SK-N-MC (cell line): ENCODE results near the gene DHRS1.

ENCODE experiments used
- DNase-seq: peaks from one replicate; pipeline ENCODE4 v3.0.0-alpha.2; 2011; ENCODE audit warnings: low read depth, low spot score
- H3K27ac ChIP-seq: fragments of 200-600 bp; sonication (generic); 2 replicates; pipeline ENCODE4 v1.5.1; 2016; ENCODE audit warnings: mixed run types
- H3K36me3 ChIP-seq: fragments of 200-600 bp; sonication (generic); 2 replicates; pipeline ENCODE4 v1.6.1; 2017; ENCODE audit warnings: antibody characterized with exemption, low read length, mixed read lengths; ENCODE audit not compliant: insufficient read depth
- H3K4me3 ChIP-seq: fragments of 200-600 bp; sonication (generic); 2 replicates; pipeline ENCODE4 v1.5.1; 2016
- H3K9ac ChIP-seq: fragments of 200-600 bp; sonication (generic); 2 replicates; pipeline ENCODE4 v1.8.0; 2017; ENCODE audit warnings: mixed run types, mixed read lengths; ENCODE audit not compliant: insufficient read length
- H3K9me3 ChIP-seq: fragments of 200-600 bp; sonication (generic); 2 replicates; pipeline ENCODE4 v1.6.1; 2017; ENCODE audit warnings: low read depth, mild to moderate bottlenecking, antibody characterized with exemption, low read length, moderate library complexity, mixed read lengths
- EZH2 ChIP-seq: fragments of 200-600 bp; sonication (generic); IDR thresholded peaks from one replicate; pipeline ENCODE4 v1.6.1; 2017; ENCODE audit warnings: antibody characterized with exemption
- FOXP2 ChIP-seq: optimal IDR thresholded peaks from 2 replicates; pipeline ENCODE3; 2011; ENCODE audit warnings: mild to moderate bottlenecking, moderate library complexity; ENCODE audit not compliant: insufficient read depth; ENCODE audit errors: extremely low read length, control extremely low read depth
- POLR2AphosphoS5 ChIP-seq: IDR thresholded peaks from 2 replicates; pipeline ENCODE4 v1.6.1; 2012; ENCODE audit warnings: mild to moderate bottlenecking, low read depth, low read length, borderline replicate concordance

The DHRS1 gene

DNA sequence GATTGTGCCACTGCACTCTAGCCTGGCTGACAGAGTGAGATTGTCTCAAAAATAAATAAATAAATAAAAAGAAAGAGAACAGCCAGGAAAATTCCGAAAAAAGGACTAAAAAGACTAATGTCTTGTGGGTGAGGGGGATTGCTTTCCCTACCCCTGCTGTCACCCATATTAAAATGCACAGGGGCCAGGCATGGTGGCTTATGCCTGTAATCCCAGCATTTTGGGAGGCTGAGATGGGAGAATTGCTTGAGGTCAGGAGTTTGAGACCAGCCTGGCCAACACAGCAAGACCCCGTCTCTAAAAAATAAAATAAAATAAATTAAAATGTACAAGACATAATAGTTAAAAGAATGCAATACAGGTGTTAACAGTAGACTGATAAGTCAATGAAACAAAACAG is 6.1 kb downstream of the DHRS1 start:
- Histone ChIP-seq H3K27ac (no peak overlapping the region), H3K4me3 (no peak overlapping the region), H3K9ac (no peak overlapping the region), H3K9me3 (no peaks in the 10 kb centered on the region), H3K36me3 (no peaks in the 10 kb centered on the region; the same call in 1 of the 2 replicates)
- no peak for DNase-seq
- TF ChIP-seq POLR2AphosphoS5 (no peak), FOXP2 (no peak), EZH2 (no peak)

DNA sequence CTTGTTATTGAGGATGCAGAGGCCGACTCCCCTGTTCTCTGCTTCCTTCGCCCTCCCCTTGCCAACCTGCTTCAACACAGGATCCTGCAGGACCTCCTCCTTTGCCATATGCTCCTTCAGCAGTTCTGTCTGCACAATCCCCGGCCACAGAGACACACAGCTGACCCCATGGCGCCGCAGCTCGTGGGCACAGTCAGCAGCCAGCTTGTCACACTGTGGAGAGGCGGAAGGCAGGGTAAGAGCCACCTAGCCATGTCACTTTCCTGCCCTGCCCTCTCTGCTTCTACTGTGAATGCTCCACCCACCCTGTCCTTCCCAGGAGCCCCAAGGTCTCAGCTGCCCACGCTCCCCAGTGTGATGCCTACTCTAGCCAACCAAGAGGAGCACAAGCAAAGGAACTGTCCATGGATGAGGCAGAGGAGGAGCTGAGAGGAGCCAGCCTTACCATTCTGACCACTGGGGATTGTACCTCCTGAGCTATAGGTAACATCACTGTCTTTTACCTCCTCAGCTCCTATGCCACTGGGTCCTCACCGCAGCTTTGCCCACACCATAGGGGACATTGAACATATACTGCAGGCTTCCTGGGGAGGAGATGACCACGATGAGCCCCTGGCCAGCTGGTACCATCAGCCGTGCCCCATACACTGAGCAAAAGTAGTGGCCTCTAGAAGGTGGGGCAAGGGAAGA is 7.3 kb downstream of the DHRS1 start:
- no peak overlapping the region for H3K27ac ChIP-seq
- H3K36me3 ChIP-seq = no peaks in the 10 kb centered on the region; the same call in 1 of the 2 replicates
- TF ChIP-seq EZH2 (no peak), FOXP2 (no peak), POLR2AphosphoS5 (no peak)
- no peak overlapping the region for H3K9ac ChIP-seq
- H3K4me3 ChIP-seq = no peak overlapping the region
- no peaks in the 10 kb centered on the region for H3K9me3 ChIP-seq
- no peak for DNase-seq

DNA sequence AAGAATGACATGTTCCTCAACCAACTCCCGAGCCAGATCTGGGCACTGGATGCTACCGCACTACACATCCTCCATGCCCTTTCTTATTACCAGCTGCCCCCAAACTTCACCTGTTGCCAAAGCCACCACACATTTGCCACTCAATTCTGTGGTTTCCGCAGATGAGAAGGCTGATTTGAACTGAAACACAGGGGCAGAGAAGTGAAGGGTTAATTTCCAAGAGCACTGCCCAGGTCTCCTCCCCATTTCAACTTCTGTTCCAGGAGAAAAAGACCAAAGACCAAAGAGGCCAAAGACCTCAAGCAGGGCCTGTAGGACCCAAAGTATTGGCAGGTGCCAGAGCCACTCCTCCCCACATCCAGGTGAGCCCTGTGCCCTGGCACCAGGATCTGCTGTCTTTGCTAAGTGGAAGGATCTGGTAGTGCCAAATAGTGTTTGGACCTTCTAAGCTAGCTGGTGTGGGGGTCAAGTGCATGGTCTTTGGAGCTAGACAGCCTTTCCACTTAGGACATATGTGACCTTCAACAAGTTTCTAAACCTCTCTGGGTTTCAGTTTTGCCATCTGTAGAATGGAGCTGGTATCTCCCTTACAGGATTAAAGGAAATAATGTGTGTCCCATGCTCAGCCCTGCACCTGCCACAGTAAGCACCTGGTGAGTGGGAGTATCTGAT is 8.0 kb downstream of the DHRS1 start:
- no peak for TF ChIP-seq EZH2
- no peak for TF ChIP-seq FOXP2
- no peak for TF ChIP-seq POLR2AphosphoS5
- Histone ChIP-seq H3K9ac (no peak overlapping the region), H3K27ac (no peak overlapping the region), H3K36me3 (no peaks in the 10 kb centered on the region; the same call in 1 of the 2 replicates), H3K9me3 (no peaks in the 10 kb centered on the region), H3K4me3 (no peak overlapping the region)
- no peak for DNase-seq

DNA sequence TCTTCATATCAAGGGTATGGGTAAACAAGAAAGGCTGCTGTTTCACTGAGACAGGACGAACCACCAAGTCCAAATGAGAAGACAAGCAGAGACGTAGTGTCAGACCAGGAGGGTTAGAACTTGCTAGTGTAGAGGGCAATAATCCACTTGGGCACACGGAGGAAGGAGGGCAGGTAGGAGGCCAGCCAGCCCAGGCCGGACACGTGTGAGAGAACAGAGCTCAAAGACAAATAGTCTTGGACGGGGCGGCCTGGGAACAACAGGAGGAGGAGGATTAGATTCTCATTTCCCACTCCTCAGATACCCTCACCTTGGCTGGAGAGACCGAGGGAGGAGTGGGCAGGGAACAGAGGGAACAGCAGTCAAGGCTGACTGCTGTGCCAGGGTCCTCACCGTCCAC is 8.8 kb downstream of the DHRS1 start:
- no peak overlapping the region for H3K9ac ChIP-seq
- DNase-seq = no peak
- no peaks in the 10 kb centered on the region; the same call in 1 of the 2 replicates for H3K36me3 ChIP-seq
- no peak overlapping the region for H3K27ac ChIP-seq
- TF ChIP-seq POLR2AphosphoS5 (no peak), FOXP2 (no peak), EZH2 (no peak)
- no peaks in the 10 kb centered on the region for H3K9me3 ChIP-seq
- no peak overlapping the region for H3K4me3 ChIP-seq

DNA sequence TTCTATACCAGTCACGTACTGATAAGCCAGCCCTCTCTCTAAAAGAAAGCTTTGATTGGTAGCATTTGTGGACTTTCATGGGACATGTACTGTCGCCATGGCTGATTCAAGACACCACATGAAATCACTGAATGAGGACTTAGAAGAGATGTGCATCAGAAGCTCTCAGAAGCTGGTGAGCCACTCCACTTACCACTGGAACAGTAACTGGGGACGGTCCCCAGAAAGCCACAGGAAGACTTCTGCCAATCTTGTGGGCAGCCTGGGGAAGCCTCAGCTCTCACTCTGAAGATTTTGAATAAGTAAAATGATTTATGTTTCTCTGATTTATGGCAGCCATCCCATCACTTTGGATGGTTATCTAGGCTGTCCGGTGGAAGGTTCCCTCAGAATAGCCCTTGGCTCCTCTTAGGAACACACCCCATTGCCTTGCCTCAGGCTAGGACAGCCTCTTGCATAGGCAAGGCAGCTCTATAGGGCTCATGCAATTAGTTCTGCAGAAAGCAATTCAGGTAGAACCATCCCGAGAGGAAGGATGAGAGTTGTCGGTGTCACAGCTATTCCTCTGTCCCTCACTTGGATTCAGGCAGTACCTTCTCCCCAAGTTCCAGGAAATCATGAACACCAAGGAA is 9.8 kb downstream of the DHRS1 start:
- no peaks in the 10 kb centered on the region for H3K9me3 ChIP-seq

DNA sequence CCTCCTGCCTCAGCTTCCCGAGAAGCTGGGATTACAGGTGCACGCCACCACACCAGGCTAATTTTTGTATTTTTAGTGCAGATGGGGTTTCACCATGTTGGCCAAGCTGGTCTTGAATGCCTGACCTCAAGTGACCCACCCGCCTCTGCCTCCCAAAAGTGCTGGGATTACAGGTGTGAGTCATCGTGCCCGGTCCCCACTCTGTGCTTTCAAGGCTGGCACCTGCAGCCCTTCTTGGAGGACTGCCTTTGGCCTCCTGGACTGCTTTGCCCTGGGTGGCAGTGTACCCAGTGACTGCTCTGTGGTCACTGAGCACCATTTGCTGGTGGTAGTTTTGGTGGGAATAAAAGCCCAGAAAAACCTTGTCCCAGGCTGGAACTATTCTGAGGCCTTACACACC is 12.6 kb downstream of the DHRS1 start:
- Histone ChIP-seq H3K27ac (no peak overlapping the region), H3K9ac (no peak overlapping the region), H3K9me3 (no peaks in the 10 kb centered on the region), H3K36me3 (no peaks in the 10 kb centered on the region), H3K4me3 (no peak overlapping the region)
- TF ChIP-seq EZH2 (no peak), POLR2AphosphoS5 (no peak), FOXP2 (no peak)
- DNase-seq = no peak

More for the DNA sequence above, 9.8 kb downstream of the DHRS1 start:
- no peak overlapping the region for H3K9ac ChIP-seq
- DNase-seq = no peak
- no peaks in the 10 kb centered on the region for H3K36me3 ChIP-seq
- H3K27ac ChIP-seq = no peak overlapping the region
- H3K4me3 ChIP-seq = no peak overlapping the region
- TF ChIP-seq POLR2AphosphoS5 (no peak), EZH2 (no peak), FOXP2 (no peak)

DNA sequence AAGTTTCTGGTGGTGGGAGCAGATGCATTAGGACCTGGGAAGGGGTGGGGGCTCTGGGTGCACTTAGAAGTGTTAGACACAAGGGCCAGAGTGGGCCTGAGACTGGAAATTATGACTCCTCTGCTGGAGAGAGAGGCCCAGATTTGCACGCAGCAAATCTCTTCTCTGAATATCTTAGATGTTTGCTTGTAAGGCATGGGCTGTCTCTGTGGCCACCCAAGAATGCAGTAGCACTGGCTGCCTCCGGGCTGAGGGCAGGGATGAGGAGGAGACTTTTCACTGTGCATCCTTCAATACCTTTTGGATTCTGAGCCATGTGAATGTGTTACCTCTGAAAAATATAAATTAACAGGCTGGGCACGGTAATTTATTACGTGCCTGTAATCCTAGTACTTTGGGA is 14.2 kb downstream of the DHRS1 start:
- no peak overlapping the region for H3K9ac ChIP-seq
- no peaks in the 10 kb centered on the region for H3K9me3 ChIP-seq
- DNase-seq = no peak
- H3K27ac ChIP-seq = no peak overlapping the region
- H3K4me3 ChIP-seq = no peak overlapping the region
- TF ChIP-seq POLR2AphosphoS5 (no peak), EZH2 (no peak), FOXP2 (no peak)
- H3K36me3 ChIP-seq = no peaks in the 10 kb centered on the region

DNA sequence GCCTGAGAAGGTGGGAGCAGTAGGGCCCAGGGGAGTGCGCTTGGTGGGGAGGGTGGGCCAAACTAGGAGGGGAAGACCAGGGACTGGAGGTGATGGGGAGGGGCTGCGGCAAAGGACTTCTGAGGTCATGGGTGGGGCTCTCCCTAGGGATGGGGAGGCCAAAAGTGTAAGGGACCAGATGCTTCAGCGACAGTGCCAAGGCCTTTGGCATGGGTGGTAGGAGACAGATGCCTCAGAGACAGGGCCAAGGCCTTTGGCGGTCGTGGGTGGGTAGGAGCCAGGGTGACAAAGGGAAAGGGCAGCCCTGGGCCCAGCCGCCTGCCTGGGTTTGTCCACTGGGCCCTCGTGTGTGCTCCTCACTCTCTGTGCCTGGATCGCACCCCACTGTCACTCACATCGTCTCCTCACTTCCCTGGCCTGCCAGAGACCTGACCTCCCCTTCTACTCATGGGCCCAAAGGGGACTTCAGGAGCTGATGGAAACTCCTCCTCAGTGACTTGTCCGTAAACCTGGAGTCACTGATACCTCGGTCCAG is 15.0 kb downstream of the DHRS1 start:
- Histone ChIP-seq H3K4me3 (no peak overlapping the region), H3K9ac (no peak overlapping the region), H3K9me3 (no peaks in the 10 kb centered on the region), H3K27ac (no peak overlapping the region), H3K36me3 (no peaks in the 10 kb centered on the region)
- TF ChIP-seq FOXP2 (no peak), POLR2AphosphoS5 (no peak)
- no peak for DNase-seq
